GM18868 (cell line): ENCODE data around the gene RNLS.
"Not testable (repeated sequence)": the region's sequence is repeated elsewhere in the genome, so short reads cannot be mapped to it uniquely, and the experiment has no call there.

ENCODE experiments used
- ATAC-seq: cut with Tn5 transposase; IDR thresholded peaks from one replicate; pipeline ENCODE4 v1.9.1; 2021; ENCODE audit warnings: mild to moderate bottlenecking, moderate library complexity; ENCODE audit not compliant: unreplicated experiment

RNLS gene

GRCh38 chr10:88525371-88526069 lies 57.6 kb downstream of the RNLS start:
- no peak for ATAC-seq

DNA sequence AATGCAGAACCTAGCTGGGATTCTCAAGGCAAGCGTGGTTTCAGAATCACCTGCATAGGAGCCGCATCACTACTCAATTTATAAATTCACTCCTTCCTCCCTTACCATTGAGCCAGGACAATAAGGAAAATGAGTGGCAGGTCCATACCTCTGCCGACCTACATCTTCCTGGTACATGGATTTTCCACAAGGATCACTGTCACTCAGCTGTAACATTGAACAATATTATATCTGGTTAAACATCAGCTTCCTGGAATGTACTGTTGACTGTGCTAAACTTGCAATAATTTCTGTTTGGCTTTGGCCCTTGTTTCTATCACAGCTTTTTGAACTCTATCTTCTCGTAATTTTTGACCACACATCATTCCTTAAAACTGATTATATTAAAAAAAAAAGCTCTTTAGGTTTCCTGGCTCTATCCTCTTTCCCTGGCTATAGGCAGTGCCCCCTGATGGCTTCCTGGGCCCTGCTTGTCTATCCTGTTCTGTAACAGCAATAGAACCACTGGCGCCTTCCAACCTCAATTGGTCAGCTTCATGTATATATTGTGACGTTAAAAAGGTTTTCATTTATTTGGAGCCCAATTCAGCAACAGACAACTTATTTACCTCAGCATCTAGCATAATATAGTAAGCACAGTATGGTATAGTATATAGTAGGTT lies 59.2 kb downstream of the RNLS start:
- no peak for ATAC-seq

- no peak for ATAC-seq
These were observed 60.4 kb downstream of the RNLS start for GRCh38 chr10:88522715-88523114.

DNA sequence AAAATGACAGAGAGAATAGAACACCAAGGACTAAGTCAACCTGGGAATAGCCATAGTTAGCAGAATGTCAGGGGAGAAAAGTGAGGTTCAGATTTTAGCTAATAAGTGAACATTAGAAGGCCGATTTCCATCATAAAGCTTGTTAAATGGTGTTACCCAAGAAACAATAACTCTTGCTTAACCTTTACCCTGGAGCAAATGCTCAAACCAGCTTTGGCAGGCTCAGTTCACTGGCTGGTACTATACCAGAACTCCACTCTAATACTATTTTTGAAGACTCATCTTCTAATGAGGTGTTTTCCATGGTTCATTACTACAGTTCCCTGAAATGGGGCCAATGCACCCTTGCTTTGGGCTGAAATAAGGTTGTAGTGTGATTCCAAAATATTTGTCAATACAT lies 61.3 kb downstream of the RNLS start:
- no peak for ATAC-seq

DNA sequence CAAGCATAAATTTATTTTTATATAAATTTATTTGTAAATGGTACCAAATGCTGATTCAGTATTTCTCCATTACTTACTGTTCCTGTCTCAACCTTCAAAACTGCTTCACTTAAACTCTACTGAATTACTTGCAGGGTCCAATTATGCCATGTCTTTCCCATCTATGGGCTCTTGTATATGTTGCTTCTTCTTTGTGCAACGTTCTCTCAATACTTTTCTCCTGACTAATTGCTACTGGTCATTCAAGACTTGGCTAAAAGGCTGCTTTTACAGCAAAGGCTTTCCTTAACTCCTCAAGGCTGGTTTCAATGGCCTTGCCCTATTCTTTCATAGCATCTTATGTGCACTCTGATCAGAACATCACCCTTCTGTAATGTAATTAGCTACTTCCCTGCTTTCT lies 67.9 kb downstream of the RNLS start:
- no peak for ATAC-seq

DNA sequence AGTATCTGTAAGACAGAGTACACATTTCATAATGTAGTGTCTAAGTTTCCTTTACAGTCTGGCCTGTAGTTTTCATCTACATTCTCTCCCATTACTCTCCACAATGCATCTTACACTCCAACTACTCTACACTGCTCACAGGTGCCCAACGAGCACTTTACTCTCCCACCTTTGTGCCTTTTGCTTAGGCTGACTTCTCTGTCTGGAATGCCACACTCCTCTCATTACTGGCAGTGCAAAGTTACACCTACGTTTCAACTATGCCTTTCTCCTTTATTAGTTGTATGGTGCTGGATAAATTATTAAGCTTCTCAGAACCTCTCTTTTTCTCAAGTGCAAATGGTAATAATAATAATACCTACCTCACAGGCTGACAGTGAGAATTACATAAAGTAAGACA lies 70.5 kb downstream of the RNLS start:
- no peak for ATAC-seq

GRCh38 chr10:88508796-88509195 lies 74.3 kb downstream of the RNLS start:
- no peak for ATAC-seq

DNA sequence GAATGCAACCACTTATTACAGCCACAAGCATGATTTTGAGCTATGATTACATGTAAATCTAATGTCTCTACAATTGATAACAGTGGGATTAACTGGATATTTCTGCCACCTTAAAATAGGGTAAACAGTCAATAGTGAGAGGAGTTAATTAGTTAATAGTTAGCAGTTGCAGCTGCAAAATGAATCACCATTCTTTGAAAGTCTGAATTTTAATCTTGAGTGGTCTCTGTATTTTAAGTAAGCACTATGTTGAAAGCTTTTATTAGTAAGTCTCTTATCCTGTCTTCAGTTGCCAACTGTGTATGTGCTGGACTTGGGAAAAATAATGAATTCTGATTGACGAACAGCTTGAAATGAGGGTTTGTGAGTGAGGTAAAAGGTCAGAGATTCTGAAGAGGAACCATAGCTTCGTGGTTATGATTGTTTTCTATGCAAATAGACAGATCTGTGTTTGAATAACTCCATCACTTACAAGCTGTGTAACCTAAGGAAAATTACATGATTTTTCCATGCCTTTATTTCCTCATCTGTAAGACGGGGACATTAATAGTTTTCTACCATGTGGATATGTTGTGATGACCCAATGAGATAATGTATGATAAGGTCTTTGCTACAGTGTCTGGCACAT lies 75.2 kb downstream of the RNLS start:
- ATAC-seq, result no peak

DNA sequence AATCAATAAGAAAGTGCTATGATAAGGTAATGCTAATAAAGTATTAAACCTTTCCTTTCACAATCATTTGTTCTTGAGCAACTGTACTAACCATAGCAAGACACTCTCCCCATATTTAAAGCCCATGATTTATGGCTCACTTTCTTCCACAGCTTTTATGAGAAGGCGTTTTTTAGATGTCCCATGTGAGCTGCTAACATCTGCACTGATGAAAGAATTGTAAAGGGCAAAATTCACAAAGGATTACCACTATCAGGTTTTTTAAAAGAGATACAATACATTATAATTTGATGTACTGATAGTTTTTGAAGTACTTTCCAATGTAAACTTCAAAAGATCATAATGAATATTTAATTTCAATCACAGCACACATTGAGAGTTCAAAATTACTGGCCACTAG lies 75.7 kb downstream of the RNLS start:
- no peak for ATAC-seq

GRCh38 chr10:88505680-88506215 lies 77.4 kb downstream of the RNLS start:
- no peak for ATAC-seq

GRCh38 chr10:88505265-88505664 lies 77.9 kb downstream of the RNLS start:
- ATAC-seq, result no peak

- ATAC-seq, result no peak
These were observed 82.5 kb downstream of the RNLS start for GRCh38 chr10:88500656-88501055.

GRCh38 chr10:88499569-88500470 lies 83.3 kb downstream of the RNLS start:
- no peak for ATAC-seq

DNA sequence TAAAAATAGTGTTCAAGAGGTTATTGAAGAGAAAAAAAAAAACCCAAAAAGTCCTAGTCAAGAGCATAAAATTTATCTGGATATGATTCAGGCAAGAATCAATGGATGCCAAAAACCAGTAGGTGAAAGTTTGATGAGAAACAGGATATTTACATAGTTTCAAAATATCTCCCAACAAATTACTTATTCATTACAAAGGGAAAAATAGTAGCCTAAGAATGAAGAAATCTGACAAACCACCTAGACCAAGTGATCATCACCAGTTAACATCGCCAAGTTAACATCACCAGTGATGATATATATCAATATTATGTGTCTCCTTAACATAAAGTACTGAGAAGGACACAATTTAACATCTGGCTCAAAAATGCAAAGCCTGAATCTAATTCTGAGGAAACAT lies 85.2 kb downstream of the RNLS start:
- ATAC-seq, result no peak

DNA sequence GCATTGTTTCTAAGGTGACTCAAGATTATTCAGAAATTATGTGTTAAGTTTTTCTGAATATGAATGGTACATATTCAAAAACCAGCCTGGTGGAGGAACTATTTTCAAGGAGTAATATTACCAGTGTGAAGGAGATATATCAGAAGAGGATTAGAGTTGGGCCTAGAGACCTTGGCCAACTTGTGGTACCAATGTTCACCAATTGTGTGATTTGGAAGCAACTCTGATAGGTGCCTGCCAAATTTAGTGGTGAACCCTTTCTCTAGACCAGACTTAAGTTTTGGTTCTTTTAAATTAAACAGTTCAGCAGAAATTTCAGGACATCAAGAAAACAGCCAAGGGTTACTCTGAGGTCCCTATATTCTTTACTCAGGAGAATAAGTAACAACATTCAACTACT lies 88.6 kb downstream of the RNLS start:
- no peak for ATAC-seq

DNA sequence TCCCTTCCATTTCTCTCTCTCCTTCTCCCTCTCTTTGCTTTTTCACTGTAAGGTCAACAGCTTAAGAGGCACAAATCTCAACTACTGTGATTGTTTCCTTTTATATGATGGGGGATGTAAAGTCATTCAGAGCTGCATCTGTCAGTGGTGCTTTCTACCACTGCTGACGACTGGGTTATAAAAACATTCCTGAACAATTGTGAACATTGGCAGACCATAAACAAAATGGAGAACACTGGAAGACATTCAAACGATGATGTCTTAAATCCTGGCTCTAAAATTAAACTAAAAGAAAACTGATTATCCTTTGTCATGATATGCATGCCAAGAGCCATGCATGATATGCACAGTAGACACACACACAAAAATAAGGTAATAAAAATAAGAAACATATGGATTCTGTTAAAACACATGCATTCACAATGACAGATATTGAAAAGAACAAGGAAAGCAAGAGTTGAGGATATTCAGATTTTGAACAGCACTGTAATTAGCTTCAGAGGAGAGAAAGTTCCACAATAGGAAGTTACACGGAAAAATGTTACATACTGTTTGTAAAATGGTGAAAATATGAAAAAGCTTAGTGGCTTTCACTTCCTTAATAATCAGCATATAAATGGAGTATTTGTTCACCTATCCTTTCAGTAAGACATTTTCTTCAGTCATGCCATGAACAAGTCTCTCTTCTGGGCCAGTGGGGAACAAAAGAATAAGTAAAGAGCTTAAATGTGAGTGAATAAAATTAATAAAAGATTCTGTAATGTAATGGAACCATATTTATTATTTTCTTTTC lies 89.2 kb downstream of the RNLS start:
- ATAC-seq, result no peak

DNA sequence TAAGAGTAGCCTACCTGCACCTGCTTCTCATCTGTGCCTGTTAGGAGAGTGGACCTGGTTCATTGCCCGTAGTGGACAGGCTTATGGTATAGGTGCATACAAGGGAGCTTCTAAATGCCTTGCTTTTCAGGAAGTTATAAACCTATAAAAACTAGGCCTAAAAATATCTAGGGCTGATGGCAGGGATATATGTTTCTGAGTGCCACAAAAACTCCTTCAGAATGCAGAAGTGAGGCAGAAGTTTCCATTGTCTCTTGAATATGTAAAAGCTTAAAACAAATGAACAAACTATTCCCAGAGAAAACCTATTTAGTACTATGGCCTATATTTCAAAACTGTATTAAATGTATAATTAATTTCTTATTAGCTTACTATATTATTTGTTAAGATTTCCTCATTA lies 91.8 kb downstream of the RNLS start:
- no peak for ATAC-seq

GRCh38 chr10:88490231-88490980 lies 92.7 kb downstream of the RNLS start:
- no peak for ATAC-seq

GRCh38 chr10:88489107-88489506 lies 94.0 kb downstream of the RNLS start:
- ATAC-seq, result no peak

DNA sequence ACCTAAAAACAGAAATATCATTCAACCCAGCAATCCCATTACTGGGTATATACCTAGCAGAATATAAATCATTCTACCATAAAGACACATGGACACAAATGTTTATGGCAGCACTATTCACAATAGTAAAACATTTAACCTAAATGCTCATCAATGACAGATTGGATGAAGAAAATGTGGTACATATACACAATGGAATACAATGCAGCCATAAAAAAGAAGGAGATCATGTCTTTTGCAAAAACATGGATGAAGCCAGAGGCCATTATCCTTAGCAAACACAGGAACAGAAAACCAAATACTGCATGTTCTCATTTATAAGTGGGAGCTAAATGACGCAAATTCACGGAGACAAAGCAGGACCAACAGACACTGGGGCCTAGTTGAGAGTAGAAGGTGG lies 96.3 kb downstream of the RNLS start:
- ATAC-seq, result not testable (repeated sequence)
